ENCODE data around the gene ZP4.

The ZP4 gene

DNA sequence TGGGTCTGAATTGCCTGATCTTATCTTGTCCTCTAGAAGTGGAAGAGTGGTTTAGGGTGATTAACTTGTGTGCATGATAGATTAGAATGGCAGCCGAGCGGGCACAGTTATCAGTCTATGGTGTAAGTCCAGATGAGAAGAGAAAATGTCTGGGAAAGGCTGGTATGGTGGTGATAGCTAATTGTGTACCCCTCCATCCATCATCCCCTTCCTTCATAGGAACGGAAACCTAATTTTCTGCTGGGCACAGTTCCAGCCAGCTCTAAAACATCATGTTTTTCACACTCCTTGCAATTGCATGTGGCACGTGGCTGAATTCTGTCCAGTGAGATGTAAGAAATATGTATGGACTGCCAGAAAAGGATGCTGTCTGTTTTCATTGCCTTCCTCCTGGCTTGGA is 40.9 kb upstream of the ZP4 start:
- Histone ChIP-seq H3K4ac (ENCODE audit: low read depth in 1 of 2, low read length in 2 of 2) (no peak overlapping the region), H3K18ac (ENCODE audit: low read depth in 1 of 2, low read length in 2 of 2) (no peak overlapping the region), H3K23ac (ENCODE audit: low read length in 2 of 2) (no peak overlapping the region), H3K9me3 (ENCODE audit: control insufficient read depth, low read length) (peaks cover 2% of the 10 kb centered on the region), H2AFZ (ENCODE audit: low read depth, low read length) (no peak overlapping the region), H3K27ac (ENCODE audit: low read length, poor library complexity, severe bottlenecking) (no peak overlapping the region), H3K4me3 (ENCODE audit: insufficient read depth in 1 of 2, low read depth in 1 of 2, low read length in 2 of 2) (no peak overlapping the region), H3K27me3 (ENCODE audit: control insufficient read depth in 1 of 2, insufficient read depth in 1 of 2, low read length in 2 of 2) (no peaks in the 10 kb centered on the region), H2BK12ac (ENCODE audit: low read length in 2 of 2) (no peak overlapping the region), H3K36me3 (ENCODE audit: control insufficient read depth in 1 of 2, insufficient read depth in 2 of 2, low read depth in 1 of 2, low read length in 2 of 2) (no peaks in the 10 kb centered on the region), H2BK15ac (ENCODE audit: low read depth, poor library complexity, severe bottlenecking) (no peak overlapping the region), H3K4me1 (ENCODE audit: control insufficient read depth, insufficient read depth, low read depth, low read length) (no peaks in the 10 kb centered on the region), H4K8ac (ENCODE audit: low read length) (no peak overlapping the region), H4K91ac (ENCODE audit: low read length) (no peak overlapping the region), H3K4me2 (ENCODE audit: low read length, poor library complexity, severe bottlenecking) (no peak overlapping the region), H3K9ac (ENCODE audit: low read length) (no peak overlapping the region), H3K79me1 (replicated peaks; ENCODE audit: low read length, poor library complexity, severe bottlenecking) (no peaks in the 10 kb centered on the region), H3K14ac (ENCODE audit: low read length in 2 of 2) (no peak overlapping the region), H2AK5ac (ENCODE audit: low read length, severe bottlenecking) (no peak overlapping the region), H2BK5ac (ENCODE audit: low read depth, low read length, poor library complexity, severe bottlenecking) (no peak overlapping the region), H2BK120ac (ENCODE audit: low read depth, low read length) (no peak overlapping the region)
- WGBS: 91% methylated on average over 4 of the region's 4 CpGs
- no peak for DNase-seq

GRCh38 chr1:237927198-237927597 is 36.5 kb upstream of the ZP4 start:
- Histone ChIP-seq H3K4me1 (ENCODE audit: control insufficient read depth, insufficient read depth, low read depth, low read length) (no peaks in the 10 kb centered on the region), H3K14ac (ENCODE audit: low read length in 2 of 2) (no peak overlapping the region), H2BK5ac (ENCODE audit: low read depth, low read length, poor library complexity, severe bottlenecking) (no peak overlapping the region), H3K4me2 (ENCODE audit: low read length, poor library complexity, severe bottlenecking) (no peak overlapping the region), H2AK5ac (ENCODE audit: low read length, severe bottlenecking) (no peak overlapping the region), H3K27me3 (ENCODE audit: control insufficient read depth in 1 of 2, insufficient read depth in 1 of 2, low read length in 2 of 2) (no peaks in the 10 kb centered on the region), H3K4ac (ENCODE audit: low read depth in 1 of 2, low read length in 2 of 2) (no peak overlapping the region), H3K9me3 (ENCODE audit: control insufficient read depth, low read length) (peaks cover 2% of the 10 kb centered on the region), H3K79me1 (replicated peaks; ENCODE audit: low read length, poor library complexity, severe bottlenecking) (no peaks in the 10 kb centered on the region), H2BK15ac (ENCODE audit: low read depth, poor library complexity, severe bottlenecking) (no peak overlapping the region), H3K36me3 (ENCODE audit: control insufficient read depth in 1 of 2, insufficient read depth in 2 of 2, low read depth in 1 of 2, low read length in 2 of 2) (no peaks in the 10 kb centered on the region), H2BK12ac (ENCODE audit: low read length in 2 of 2) (no peak overlapping the region), H3K18ac (ENCODE audit: low read depth in 1 of 2, low read length in 2 of 2) (no peak overlapping the region), H4K8ac (ENCODE audit: low read length) (no peak overlapping the region), H3K4me3 (ENCODE audit: insufficient read depth in 1 of 2, low read depth in 1 of 2, low read length in 2 of 2) (no peak overlapping the region), H2BK120ac (ENCODE audit: low read depth, low read length) (no peak overlapping the region), H3K23ac (ENCODE audit: low read length in 2 of 2) (no peak overlapping the region), H4K91ac (ENCODE audit: low read length) (no peak overlapping the region), H2AFZ (ENCODE audit: low read depth, low read length) (no peak overlapping the region), H3K9ac (ENCODE audit: low read length) (no peak overlapping the region), H3K27ac (ENCODE audit: low read length, poor library complexity, severe bottlenecking) (no peak overlapping the region)
- WGBS: 84% methylated on average over 15 of the region's 15 CpGs
- no peak for DNase-seq

- no peak overlapping the region for H2AK5ac ChIP-seq (ENCODE audit: low read length, severe bottlenecking)
- H2BK12ac ChIP-seq (ENCODE audit: low read length in 2 of 2): no peak overlapping the region
- no peak overlapping the region for H3K23ac ChIP-seq (ENCODE audit: low read length in 2 of 2)
- H3K9ac ChIP-seq (ENCODE audit: low read length): no peak overlapping the region
- no peak overlapping the region for H2AFZ ChIP-seq (ENCODE audit: low read depth, low read length)
- H3K4ac ChIP-seq (ENCODE audit: low read depth in 1 of 2, low read length in 2 of 2): no peak overlapping the region
- H2BK120ac ChIP-seq (ENCODE audit: low read depth, low read length): no peak overlapping the region
- no peak overlapping the region for H4K91ac ChIP-seq (ENCODE audit: low read length)
- H4K8ac ChIP-seq (ENCODE audit: low read length): no peak overlapping the region
- H3K9me3 ChIP-seq (ENCODE audit: control insufficient read depth, low read length): peaks cover 8% of the 10 kb centered on the region
- no peak for DNase-seq
- no peak overlapping the region for H3K4me2 ChIP-seq (ENCODE audit: low read length, poor library complexity, severe bottlenecking)
- H3K4me3 ChIP-seq (ENCODE audit: insufficient read depth in 1 of 2, low read depth in 1 of 2, low read length in 2 of 2): no peak overlapping the region
- H3K27me3 ChIP-seq (ENCODE audit: control insufficient read depth in 1 of 2, insufficient read depth in 1 of 2, low read length in 2 of 2): no peaks in the 10 kb centered on the region
- no peak overlapping the region for H2BK5ac ChIP-seq (ENCODE audit: low read depth, low read length, poor library complexity, severe bottlenecking)
- no peaks in the 10 kb centered on the region for H3K36me3 ChIP-seq (ENCODE audit: control insufficient read depth in 1 of 2, insufficient read depth in 2 of 2, low read depth in 1 of 2, low read length in 2 of 2)
- no peaks in the 10 kb centered on the region for H3K79me1 ChIP-seq (replicated peaks; ENCODE audit: low read length, poor library complexity, severe bottlenecking)
- no peak overlapping the region for H3K18ac ChIP-seq (ENCODE audit: low read depth in 1 of 2, low read length in 2 of 2)
- peaks cover 1% of the 10 kb centered on the region for H3K4me1 ChIP-seq (ENCODE audit: control insufficient read depth, insufficient read depth, low read depth, low read length)
- no peak overlapping the region for H3K14ac ChIP-seq (ENCODE audit: low read length in 2 of 2)
- H3K27ac ChIP-seq (ENCODE audit: low read length, poor library complexity, severe bottlenecking): no peak overlapping the region
- no peak overlapping the region for H2BK15ac ChIP-seq (ENCODE audit: low read depth, poor library complexity, severe bottlenecking)
These were observed 30.6 kb upstream of the ZP4 start for GRCh38 chr1:237921306-237921705.

- Histone ChIP-seq H3K9me3 (ENCODE audit: control insufficient read depth, low read length) (peaks cover 27% of the 10 kb centered on the region), H3K4me1 (ENCODE audit: control insufficient read depth, insufficient read depth, low read depth, low read length) (no peaks in the 10 kb centered on the region), H3K4ac (ENCODE audit: low read depth in 1 of 2, low read length in 2 of 2) (no peak overlapping the region), H3K14ac (ENCODE audit: low read length in 2 of 2) (no peak overlapping the region), H3K36me3 (ENCODE audit: control insufficient read depth in 1 of 2, insufficient read depth in 2 of 2, low read depth in 1 of 2, low read length in 2 of 2) (no peaks in the 10 kb centered on the region), H3K27ac (ENCODE audit: low read length, poor library complexity, severe bottlenecking) (no peak overlapping the region), H3K4me3 (ENCODE audit: insufficient read depth in 1 of 2, low read depth in 1 of 2, low read length in 2 of 2) (no peak overlapping the region), H3K79me1 (replicated peaks; ENCODE audit: low read length, poor library complexity, severe bottlenecking) (no peaks in the 10 kb centered on the region), H2BK120ac (ENCODE audit: low read depth, low read length) (no peak overlapping the region), H2BK15ac (ENCODE audit: low read depth, poor library complexity, severe bottlenecking) (no peak overlapping the region), H2BK12ac (ENCODE audit: low read length in 2 of 2) (no peak overlapping the region), H3K4me2 (ENCODE audit: low read length, poor library complexity, severe bottlenecking) (no peak overlapping the region), H3K18ac (ENCODE audit: low read depth in 1 of 2, low read length in 2 of 2) (no peak overlapping the region), H3K23ac (ENCODE audit: low read length in 2 of 2) (no peak overlapping the region), H2BK5ac (ENCODE audit: low read depth, low read length, poor library complexity, severe bottlenecking) (no peak overlapping the region), H3K9ac (ENCODE audit: low read length) (no peak overlapping the region), H2AFZ (ENCODE audit: low read depth, low read length) (no peak overlapping the region), H2AK5ac (ENCODE audit: low read length, severe bottlenecking) (no peak overlapping the region), H4K91ac (ENCODE audit: low read length) (no peak overlapping the region), H3K27me3 (ENCODE audit: control insufficient read depth in 1 of 2, insufficient read depth in 1 of 2, low read length in 2 of 2) (no peaks in the 10 kb centered on the region), H4K8ac (ENCODE audit: low read length) (no peak overlapping the region)
- no peak for DNase-seq
- WGBS: 100% methylated on average over 2 of the region's 2 CpGs
These were observed 22.6 kb upstream of the ZP4 start for GRCh38 chr1:237913345-237913744.

Measured in mesenchymal stem cell (in vitro differentiated cells and primary cell).